ENCODE measurements around the gene SRPRA.
"Not testable (repeated sequence)": the region's sequence is repeated elsewhere in the genome, so short reads cannot be mapped to it uniquely, and the experiment has no call there.

The SRPRA gene

DNA sequence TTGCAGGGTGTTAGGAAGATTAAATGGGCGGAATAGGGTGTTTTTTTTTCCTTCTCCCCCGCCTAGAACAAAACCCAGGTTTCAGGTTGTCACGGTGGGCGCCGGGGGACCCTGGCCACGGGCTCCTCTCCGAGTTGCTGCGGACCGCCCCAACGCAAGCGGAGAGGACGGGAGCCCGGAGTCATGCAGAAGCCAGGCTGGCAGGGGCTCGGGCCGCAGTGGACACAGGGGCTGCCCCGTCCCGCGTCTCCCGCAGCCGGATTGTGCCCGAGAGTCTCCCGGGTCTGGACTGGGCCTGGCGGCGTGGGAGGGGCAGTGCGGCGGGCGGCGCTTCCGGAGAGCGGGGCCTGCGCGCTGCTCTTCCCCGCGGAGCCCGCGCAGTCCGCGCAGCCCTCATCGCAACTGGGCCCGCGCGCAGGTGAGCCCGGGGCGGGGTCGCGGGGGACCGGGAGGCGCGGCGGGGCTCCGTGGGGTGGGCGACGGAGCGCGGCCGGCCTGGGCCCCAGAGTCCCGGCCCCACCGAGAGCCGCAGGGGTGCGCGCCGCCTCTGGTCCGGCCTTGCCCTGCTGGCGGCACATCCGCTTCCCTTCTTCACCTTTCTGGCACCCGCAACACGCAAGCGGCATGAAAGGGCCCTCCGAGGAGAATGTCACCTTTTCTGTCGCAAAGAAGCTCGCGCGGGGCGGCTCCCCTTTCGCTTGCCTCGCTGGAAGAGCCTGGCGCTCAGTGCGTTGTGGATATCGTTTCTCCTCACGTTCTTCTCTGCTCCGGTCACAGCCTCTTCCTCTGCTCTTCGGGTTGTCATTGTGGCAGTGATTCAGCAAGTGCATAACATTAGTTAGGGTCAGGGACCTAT, 14.3 kb upstream of the SRPRA start, which contains the start of gene TIRAP:
Gene TIRAP, plus strand, starts transcription at position 358 of the 856 bp plus-strand sequence. CDS start 7,802 bp downstream, outside the sequence.
- peak; percentile 50 for DNase-seq

DNA sequence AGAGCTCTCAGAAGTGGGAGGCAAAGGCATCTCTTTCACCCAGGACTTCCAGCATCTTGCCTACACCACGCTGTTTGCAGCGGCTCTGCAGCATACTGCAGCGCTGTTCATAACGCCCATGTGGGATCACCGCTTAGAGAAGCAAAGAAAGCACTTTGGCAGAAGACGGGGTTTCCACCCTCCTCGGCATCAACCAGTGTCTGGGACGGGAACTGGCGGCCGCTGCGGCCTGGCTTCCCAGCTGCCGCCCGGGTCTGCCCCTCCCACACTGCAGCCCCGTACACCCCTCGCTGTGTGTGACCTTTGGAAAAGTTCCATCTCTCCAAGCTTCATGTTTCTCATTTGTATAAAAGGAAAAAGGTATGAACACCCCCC, 13.7 kb upstream of the SRPRA start:
- DNase-seq: no peak

DNA sequence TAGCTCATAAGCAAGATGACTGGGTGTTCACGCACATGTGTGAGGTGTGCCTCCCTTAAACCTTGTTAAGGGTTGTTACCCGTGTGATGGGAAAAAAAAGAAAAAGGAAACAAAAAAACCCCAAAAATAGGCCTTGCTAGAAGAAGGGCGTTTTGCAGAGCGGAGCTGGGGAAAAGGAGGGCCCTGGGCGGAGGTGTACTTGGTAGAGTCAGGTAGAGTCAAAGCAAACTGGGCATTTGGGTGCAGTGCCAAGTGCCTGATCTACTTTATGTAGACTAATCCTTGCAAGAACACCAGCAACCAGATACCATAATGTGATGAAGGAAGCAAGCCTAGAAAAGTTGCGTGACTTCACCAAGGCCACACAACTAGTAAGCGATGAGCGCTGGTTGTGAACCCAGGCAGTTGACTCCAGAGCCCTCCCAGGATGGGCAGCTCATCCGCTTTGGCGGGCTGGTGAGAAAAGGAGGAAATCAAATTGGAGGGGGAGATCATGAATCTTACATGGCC, 13.0 kb upstream of the SRPRA start:
- no peak for DNase-seq

DNA sequence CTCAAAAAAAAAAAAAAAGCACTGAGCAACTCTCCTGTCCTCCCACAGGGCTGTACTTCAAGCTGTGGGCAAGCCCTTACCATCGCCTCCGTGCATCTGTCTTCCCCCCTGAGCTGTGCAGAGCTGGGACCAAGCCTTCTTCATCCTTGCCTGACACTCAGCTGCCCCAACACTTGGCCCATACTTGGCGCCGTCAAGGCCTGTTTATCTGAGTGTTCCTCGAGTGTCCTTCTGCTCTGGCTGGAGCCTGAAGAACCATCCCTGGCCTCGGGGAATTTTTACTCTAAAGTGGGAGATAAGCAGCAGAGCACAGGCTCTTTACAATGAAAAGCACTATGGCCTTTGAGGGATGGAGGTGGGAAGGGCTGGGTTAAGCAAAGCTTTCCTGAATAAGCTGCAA, 12.6 kb upstream of the SRPRA start:
- no peak for DNase-seq

DNA sequence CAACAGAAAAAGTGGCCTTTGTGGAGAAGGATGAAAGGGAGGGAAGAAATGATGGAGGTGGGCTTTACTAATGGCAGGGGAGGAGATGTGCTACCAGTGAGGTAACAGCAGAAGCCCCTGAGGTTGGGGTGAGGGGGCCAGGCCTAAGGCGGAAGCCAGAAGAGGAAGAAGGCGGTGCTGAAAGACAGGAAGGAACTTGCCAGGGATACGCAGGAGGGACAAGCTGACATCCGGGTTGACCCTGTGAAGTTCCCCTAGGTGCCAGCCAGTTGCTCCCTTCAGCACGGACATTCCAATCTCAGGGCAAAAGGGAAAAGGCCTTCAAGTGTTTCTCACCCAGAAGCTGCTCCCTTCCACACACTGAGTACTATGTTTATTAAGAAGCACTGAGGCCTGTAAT, 11.9 kb upstream of the SRPRA start:
- no peak for DNase-seq

DNA sequence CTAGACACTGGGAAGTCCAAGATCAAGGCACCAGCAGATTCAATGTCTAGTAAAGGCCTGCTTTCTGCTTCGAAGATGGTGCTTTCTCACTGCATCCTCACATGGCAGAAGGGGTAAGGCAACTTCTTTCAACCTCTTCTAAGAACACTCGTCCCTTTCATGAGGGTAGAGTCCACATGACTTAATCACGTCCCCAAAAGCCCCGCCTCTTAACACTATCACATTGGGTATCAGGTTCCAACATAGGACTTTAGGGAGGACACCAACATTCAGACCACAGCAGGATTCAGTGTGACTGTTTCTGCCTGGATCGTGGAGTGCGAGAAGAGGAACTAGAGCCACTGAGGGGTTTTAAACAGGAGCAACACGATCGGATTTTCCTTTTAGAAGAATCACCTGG, 10.5 kb upstream of the SRPRA start:
- no peak for DNase-seq

DNA sequence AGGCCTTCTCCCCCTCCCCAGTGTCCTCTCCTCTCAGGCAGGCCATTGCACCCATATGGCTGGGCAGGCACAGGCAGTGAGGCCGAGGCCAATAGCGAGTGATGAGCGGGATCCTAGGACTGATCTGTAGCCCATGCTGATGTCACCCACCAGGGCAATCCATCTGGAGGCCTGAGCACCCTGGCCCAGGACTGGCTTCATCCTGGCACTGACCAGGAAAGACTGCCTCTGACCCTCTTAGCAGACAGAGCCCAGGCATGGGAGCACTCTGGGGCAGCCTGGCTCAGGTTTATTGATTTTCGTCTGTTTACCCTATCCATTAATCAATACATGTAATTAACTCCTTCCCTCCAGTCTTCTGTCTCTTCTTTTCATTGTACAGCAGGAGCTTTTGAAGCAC, 9.1 kb upstream of the SRPRA start:
- no peak for DNase-seq

DNA sequence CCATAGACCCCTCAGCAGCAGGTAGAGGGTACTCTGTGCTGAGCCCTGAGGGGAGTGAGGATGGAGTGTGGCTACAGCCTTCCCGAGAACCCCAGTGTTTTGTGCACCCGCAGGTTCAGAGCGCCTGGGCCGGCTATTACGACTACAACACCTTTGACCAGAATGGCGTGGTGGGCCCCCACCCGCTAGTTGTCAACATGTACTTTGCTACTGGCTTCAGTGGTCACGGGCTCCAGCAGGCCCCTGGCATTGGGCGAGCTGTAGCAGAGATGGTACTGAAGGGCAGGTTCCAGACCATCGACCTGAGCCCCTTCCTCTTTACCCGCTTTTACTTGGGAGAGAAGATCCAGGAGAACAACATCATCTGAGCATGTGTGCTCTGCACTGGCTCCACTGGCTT, 8.6 kb upstream of the SRPRA start:
- DNase-seq: no peak

DNA sequence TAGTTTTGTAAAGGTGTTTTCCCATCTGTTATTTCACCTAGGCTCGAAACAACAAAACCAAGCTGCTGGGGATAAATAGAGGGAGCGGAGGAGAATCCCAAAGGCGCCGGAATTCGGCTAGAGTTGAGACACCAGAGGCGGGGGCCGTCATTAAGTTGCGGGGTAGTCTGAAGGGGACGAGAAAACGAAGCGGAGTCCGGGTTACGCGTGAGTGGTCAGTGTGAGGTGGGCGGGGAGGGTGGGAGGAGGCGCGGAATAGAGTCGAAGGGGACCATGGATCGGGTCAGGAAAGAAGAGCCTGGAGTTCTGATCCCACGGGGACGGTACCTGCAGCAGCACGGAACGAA, 361 bp downstream of the SRPRA start:
- DNase-seq: no peak

DNA sequence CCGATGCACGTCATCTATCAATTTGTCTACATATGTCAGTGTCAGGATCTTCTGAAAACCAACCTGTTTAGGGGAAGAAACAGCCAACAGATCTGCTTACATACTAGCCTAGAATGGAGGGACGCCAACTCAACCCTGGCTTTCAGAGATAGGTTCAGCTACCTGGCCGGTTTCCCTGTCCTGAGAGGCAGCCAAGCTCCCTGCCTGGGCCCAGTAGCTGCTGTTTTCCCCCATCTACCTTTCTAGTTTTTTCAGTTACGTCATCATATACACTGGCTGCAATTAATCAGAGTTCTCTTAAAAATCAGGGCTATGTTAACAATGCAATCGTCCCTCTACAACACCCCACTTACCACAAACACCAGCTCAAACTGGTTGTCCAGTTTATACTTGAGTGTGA, 1.0 kb downstream of the SRPRA start:
- DNase-seq: no peak

DNA sequence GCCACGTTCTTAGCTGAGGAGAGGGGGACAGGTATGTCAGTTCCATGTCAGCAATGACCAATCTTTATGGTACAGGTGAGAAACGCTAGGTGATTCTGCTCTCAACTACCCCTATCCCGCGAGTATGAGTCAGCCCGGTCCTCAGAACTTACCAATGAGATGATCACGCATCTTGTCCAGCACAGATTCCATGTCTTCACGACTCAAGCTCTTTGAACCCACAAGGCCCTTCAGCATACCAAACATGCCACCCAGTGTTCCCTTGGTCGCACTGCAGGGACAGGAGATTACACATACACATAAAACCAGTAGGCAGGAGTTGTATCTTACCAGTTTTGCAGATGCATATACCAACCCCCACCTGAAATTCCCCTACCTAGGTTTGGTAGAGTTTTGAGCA, 2.9 kb downstream of the SRPRA start:
- DNase-seq: no peak

DNA sequence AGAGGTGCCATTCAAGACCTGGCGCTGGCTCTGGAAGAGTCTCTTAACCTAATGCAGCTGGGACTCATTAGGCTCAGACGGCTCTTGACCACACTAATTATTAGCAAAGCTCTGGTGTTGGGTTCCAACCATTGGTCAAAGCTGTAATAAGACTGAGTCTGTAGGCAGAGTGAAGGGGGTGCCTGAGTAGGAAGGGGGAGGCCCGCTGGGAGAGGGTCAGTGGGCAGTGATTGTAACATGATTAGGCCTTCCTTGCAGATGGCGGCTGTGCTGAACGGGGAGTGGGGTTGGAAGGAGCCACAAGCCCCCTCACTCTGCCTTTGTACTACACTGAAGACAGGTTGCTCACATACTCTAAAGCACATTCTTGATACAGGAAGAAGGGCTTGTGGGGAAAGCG, 5.2 kb downstream of the SRPRA start:
- DNase-seq: no peak

DNA sequence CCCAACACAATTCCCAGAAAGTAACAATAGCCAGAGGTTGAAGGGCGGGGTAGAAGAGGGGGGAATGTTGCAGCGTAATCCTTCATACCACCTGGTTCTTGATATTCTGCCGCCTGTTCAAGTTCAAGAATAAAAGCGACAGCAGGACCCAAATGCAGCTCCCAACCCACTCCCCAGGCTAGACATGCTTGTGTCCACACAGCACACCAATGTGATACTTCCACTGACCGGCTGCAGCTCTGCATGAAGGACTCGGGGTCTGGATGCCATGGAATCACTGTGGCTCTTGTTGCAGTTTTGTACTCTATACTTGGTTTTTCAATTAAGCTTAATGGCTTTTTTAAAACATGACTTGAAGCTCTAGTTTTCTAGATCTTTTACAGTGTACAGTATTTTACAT, 6.5 kb downstream of the SRPRA start:
- no peak for DNase-seq

DNA sequence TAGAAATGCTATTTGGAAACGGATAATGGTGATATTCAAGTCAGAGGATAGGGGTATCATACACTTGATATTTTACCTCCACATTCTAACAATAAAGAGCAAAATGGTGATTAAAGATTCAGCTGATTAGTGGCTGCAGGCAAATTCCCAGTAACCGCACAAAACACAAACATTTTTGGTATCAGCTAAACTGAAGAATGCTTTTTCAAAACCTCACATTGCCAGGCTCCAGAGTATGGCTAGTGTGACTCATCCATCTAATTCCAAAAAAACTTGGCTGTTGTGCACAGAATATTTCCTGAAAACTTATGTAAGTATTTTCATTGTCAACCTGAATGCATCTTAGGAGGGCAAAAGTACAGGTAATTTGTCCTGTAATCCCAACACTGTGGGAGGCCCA, 10.9 kb downstream of the SRPRA start:
- DNase-seq: no peak

DNA sequence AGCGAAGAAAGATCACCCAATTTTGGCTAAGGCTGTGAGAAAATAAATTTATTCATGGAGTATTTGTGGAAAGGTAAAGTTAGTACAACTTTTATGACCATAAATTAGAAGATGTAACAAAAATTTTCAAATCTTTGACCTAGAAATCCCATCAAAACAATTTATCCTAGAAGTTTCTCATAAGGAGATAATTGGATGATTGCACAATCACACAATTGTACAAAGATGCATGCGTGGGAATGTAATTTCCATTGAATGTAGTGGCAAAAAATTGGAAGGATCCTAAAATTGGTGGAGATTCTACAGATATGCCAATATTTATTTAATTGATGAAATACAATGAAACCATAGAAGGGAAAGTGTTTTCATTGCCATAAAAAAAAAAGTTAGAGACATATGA, 11.6 kb downstream of the SRPRA start:
- DNase-seq: no peak

DNA sequence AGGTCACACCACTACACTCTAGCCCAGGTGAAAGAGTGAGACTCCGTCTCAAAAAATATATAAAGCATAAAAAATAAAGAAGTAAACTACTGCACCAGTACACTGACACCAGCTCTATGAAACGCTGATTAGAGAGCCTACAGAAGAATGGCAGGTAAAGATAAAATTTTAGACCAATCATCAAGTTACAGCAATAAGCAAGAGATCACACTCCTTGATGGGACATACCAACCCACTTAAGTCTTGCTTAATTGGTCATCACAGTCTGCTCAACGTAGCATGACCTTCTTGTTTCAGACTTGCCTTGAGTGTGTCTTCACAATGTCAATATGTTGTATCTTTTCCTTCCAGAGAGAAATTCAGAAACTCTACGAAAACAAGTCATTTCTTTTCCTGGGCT, 12.5 kb downstream of the SRPRA start:
- no peak for DNase-seq

DNA sequence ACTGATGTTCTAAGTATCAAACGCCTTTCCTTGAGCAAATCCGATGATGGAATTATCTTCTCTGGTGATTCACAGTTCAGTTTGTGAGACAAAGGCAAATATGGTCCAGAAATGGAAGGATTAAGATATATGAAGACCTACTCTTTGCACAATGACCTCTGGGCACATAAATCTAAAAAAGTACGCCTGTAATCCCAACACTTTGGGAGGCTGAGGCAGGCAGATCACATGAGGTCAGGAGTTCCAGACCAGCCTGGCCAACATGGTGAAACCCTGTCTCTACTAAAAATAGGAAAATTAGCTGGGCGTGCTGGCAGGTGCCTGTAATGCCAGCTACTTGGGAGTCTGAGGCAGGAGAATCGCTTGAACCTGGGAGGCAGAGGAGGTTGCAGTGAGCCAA, 13.2 kb downstream of the SRPRA start:
- not testable (repeated sequence) for DNase-seq

DNA sequence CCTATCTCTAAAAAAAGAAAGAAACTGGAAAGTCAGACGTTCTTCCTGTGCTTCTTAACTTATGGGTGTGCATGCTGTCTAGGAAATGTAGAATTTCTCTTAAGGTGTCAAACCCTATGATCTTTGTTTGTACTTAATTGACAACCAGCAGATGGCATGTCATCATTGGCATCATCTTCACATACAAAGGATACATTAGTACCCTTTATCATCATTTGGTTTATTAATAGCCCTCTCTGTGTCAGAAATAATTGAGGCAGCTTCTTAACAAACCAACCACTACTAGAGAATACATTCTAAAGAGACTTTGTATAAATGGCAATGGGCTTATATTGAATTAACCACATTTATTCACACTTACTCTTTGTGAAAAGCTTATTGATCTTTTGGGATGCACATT, 13.9 kb downstream of the SRPRA start:
- no peak for DNase-seq

DNA sequence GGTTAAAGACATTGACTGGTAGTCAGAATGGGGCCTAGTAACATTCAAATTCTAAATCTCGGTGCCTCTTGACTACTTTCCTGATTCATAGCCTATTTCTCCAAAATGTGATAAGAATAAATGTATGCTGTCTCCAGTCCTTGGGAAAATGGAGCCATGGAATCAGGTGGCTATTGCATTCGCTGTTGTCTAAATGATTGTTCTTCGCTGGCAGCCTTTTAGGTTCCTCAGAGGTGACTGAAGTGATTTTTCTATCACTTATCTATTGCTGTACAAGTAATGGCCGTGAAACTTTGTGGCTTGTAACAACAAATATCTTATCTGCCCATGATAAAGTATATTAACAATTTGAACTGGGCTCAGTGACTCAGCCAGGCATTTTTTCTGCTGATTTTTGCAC, 15.4 kb downstream of the SRPRA start:
- no peak for DNase-seq

DNA sequence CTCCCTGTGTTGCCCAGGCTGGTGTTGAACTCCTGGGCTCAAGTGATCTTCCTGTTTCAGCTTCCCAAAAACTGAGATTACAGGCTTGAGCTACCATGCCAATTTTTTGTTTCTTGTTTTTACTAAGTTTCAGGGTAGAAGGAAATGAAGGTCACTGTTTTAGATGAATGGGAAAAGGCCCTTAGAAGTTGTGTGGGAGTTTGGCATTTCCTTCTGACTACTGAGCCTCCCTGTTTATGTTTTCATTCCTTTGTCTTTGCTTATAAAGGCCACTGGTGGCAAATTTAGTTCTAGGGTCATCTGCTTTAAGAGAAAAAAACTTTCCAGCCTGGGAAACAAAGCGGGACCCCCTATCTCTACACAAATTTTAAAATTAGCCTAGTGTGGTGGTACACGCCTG, 22.1 kb downstream of the SRPRA start:
- DNase-seq: no peak

DNA sequence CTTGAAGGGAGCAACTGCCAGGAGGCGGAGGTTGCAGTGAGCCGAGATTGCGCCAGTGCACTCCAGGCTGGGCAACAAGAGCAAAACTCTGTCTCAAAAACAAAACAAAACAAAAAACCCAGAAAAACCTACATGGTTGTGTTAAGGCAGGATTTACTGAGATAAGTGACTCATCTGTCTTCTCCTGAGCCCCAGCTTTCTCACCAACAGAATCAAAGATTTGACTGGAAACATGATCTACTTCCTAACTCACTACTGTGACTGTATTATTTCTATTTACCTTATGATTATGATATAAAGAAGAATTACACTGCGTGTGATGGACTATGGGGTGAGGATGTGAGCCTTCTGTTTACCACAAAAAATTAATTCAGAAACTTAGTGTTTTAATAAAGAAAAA, 35.3 kb downstream of the SRPRA start:
- DNase-seq: no peak

DNA sequence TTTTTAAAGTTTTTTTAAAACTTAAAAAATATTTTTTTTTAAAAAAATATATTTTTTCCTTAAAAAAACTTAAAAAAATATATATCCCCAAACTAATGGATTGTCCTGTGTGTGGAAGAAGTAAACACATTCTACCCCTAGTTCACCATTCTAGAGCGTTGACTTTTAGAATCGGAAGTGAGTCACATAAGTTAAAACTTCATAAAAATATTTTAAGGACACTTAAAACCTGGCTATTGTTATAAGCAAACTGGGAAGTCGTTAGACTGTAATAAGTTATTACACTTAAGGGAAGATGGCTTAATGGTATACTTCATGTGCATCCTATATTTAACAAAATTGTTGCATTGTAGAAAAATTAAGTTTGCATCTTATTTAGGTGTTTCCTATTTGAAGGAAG, 36.0 kb downstream of the SRPRA start:
- DNase-seq: no peak

DNA sequence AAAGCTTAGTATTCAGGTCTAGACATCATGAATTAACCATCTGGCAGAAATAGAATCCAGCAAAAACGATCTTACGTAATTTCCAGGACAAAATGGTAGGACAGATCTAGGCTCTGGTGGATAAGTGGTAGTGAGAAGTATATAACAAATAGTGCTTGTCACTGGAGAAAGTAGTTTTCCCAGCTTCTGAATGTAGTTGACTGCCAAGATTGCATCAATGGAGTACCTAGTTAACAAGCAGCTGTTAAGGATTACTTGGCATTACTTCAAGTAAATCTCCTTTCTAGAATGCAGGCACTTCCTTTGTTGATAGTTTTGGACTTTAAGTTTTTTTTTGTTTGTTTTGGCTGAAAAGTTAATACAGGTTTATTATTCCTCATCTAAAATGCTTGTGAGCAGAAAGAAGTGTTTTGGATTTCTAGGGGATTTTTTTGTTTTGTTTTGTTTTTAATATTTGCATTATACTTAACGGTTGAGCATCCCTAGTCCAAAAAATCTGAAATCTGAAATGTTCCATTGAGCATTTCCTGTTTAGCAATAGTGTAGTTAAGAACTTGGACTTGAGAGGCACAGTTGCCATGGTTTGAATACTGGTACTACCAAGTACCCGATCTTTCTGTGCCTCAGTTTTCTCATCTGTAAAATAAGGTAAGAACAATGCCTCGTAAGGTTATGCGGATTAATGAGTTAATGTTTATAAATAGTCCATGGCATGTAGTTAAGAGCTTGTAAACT, 36.8 kb downstream of the SRPRA start:
- DNase-seq: no peak

DNA sequence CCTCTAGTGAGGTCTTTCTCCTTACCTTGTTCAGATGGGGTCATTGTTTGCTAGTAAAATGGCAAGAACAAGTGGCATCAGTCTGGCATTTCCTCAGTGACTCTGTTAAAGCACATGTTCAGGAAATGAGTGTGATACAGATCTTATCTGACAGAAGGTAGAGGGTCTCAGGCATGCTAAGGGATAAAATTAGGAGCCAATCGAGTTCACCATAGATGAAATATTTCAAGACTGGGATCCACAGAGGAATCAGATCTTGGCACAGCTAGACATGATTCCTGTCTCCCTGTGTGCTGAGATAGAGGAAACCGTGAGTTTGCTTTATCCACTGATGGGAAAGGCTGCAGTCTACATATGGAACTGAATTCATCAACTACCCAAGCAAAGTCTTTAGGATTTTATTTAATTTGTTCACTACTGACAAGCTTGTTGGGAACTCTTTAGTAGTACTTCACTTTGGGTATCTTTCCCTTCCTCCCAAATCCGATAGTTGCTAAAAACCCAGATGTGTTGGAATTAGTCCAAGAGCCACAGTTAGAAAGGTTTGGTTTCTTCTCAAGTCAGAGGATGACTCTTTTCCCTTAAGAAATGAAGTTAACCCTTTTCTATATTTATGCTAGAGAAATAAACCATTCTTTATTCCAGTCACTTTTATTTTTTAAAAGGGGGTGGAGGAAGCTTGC, 38.7 kb downstream of the SRPRA start:
- no peak for DNase-seq
